HEK293 (cell line): ENCODE results near the gene SLC25A11.

Experiments
- CTCF ChIP-seq: fragments of 450-650 bp; formaldehyde crosslinking; IDR thresholded peaks from 2 replicates; pipeline ENCODE4 v1.5.1; 2016; ENCODE audit warnings: missing biosample characterization, missing genetic modification characterization
- REPIN1 ChIP-seq: fragments of 450-650 bp; formaldehyde crosslinking; IDR thresholded peaks from 2 replicates; pipeline ENCODE4 v1.5.1; 2017; ENCODE audit warnings: missing biosample characterization, missing genetic modification characterization, low read depth
- ZBTB7A ChIP-seq: fragments of 450-650 bp; formaldehyde crosslinking; IDR thresholded peaks from 2 replicates; pipeline ENCODE4 v1.5.1; 2016; ENCODE audit warnings: low read depth, missing biosample characterization, missing genetic modification characterization
- ZNF140 ChIP-seq: fragments of 450-650 bp; formaldehyde crosslinking; IDR thresholded peaks from 2 replicates; pipeline ENCODE4 v1.5.1; 2016; ENCODE audit warnings: missing biosample characterization, missing genetic modification characterization
- ZNF23 ChIP-seq: fragments of 450-650 bp; formaldehyde crosslinking; IDR thresholded peaks from 2 replicates; pipeline ENCODE4 v1.5.1; 2016; ENCODE audit warnings: missing biosample characterization, missing genetic modification characterization, borderline replicate concordance
- ZNF843 ChIP-seq: fragments of 450-650 bp; formaldehyde crosslinking; IDR thresholded peaks from 2 replicates; pipeline ENCODE4 v1.5.1; 2016; ENCODE audit warnings: missing biosample characterization, missing genetic modification characterization

- TF ChIP-seq CTCF (no peak), ZNF843 (tag by site-specific recombination) (no peak), ZNF23 (tag by site-specific recombination) (no peak), REPIN1 (tag by site-specific recombination) (no peak), ZBTB7A (tag by site-specific recombination) (no peak), ZNF140 (no peak)
Measured at GRCh38 chr17:4982305-4982704, 42.5 kb upstream of the SLC25A11 start.
